ENCODE results near the gene SCART1. TPM values are rescaled to one million over a fixed set of nuclear protein-coding genes. Genes with fewer than 3 reads are reported as not detected.

The SCART1 gene
- total RNA-seq, 1 experiment from 2014 or later: 1.1 TPM

GRCh38 chr10:133457100-133457841 is 3.5 kb downstream of the SCART1 start:
- POLR2A ChIA-PET: no interaction called here
- peaks cover 15% of the 10 kb centered on the region for H3K27me3 Mint-ChIP-seq (ENCODE audit: low read depth)
- peaks cover 52% of the 10 kb centered on the region for H3K9me3 Mint-ChIP-seq
- CTCF ChIA-PET: no interaction called here
- no peak overlapping the region for H3K27ac Mint-ChIP-seq
- H3K4me3 Mint-ChIP-seq: no peak overlapping the region
- no peaks in the 10 kb centered on the region for H3K4me1 Mint-ChIP-seq
- ATAC-seq: no peak
- TF ChIP-seq RELA (CRISPR knock-in tag; IDR thresholded peaks at IDR 0.05; ENCODE audit: borderline replicate concordance) (no peak), SP1 (CRISPR knock-in tag; conservative IDR thresholded peaks at IDR 0.05) (no peak), RORB (CRISPR knock-in tag; IDR thresholded peaks at IDR 0.05) (no peak), GABPB1 (CRISPR knock-in tag; IDR thresholded peaks at IDR 0.05) (no peak), NFYB (CRISPR knock-in tag; conservative IDR thresholded peaks at IDR 0.05; ENCODE audit: low read depth) (no peak), AR (CRISPR knock-in tag; IDR thresholded peaks at IDR 0.05) (no peak), ZNF219 (CRISPR knock-in tag; IDR thresholded peaks at IDR 0.05; ENCODE audit: borderline replicate concordance) (no peak), USF1 (CRISPR knock-in tag; IDR thresholded peaks at IDR 0.05) (no peak), USF2 (CRISPR knock-in tag; IDR thresholded peaks at IDR 0.05) (no peak), FOXP4 (CRISPR knock-in tag; IDR thresholded peaks at IDR 0.05) (no peak), ZSCAN18 (CRISPR knock-in tag; IDR thresholded peaks at IDR 0.05) (no peak), JAZF1 (CRISPR knock-in tag; IDR thresholded peaks at IDR 0.05) (no peak), E2F5 (CRISPR knock-in tag; IDR thresholded peaks at IDR 0.05) (no peak), HMGA2 (CRISPR knock-in tag; IDR thresholded peaks at IDR 0.05) (no peak), MLX (CRISPR knock-in tag; IDR thresholded peaks at IDR 0.05) (no peak), MXD4 (CRISPR knock-in tag; IDR thresholded peaks at IDR 0.05; ENCODE audit: borderline replicate concordance) (no peak), PREB (CRISPR knock-in tag; IDR thresholded peaks at IDR 0.05; ENCODE audit: borderline replicate concordance) (no peak), ZMAT4 (CRISPR knock-in tag; IDR thresholded peaks at IDR 0.05) (no peak), CTCF (IDR thresholded peaks at IDR 0.05) (no peak), STAT6 (CRISPR knock-in tag; conservative IDR thresholded peaks at IDR 0.05; ENCODE audit: low read depth) (no peak)
- no peak for DNase-seq (ENCODE audit: low spot score)
- peaks cover 43% of the 10 kb centered on the region for H3K36me3 Mint-ChIP-seq
